T-helper 22 cell (primary cell): ENCODE results near the gene PRCC.
A peak's percentile ranks its signal among the peaks of the same experiment; 100 is the strongest.

Experiments used
- DNase-seq: peaks from one replicate; pipeline ENCODE4 v3.0.0-alpha.2; 2020; ENCODE audit warnings: low read depth

Gene PRCC, protein sequence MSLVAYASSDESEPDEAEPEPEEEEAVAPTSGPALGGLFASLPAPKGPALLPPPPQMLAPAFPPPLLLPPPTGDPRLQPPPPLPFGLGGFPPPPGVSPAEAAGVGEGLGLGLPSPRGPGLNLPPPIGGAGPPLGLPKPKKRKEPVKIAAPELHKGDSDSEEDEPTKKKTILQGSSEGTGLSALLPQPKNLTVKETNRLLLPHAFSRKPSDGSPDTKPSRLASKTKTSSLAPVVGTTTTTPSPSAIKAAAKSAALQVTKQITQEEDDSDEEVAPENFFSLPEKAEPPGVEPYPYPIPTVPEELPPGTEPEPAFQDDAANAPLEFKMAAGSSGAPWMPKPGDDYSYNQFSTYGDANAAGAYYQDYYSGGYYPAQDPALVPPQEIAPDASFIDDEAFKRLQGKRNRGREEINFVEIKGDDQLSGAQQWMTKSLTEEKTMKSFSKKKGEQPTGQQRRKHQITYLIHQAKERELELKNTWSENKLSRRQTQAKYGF

GRCh38 chr1:156767101-156767878, at the start of gene PRCC:
PRCC (plus strand) TSS chr1:156767535; CDS start chr1:156767772, 237 bp downstream.
- DNase-seq: peak; percentile 99

DNA sequence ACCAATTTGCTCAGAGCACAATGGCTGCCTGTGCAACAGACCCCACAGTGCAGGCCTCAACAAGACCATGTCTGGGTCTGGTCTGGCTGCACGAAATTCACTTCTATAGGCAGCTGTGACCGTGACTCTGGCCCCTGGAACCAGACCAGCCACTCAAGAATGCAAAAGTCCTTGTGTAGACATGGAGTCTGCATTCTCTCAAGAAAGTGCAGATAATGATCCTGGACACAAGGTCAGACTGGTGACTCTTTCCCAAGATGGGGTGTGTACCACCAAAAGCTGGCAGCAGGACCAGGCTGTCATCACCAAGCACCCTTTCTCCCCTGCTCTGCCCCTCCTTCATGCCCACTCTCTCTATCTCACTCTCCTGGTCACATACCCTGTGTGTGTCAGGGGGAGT, 46.2 kb upstream of the PRCC start:
- DNase-seq: no peak

DNA sequence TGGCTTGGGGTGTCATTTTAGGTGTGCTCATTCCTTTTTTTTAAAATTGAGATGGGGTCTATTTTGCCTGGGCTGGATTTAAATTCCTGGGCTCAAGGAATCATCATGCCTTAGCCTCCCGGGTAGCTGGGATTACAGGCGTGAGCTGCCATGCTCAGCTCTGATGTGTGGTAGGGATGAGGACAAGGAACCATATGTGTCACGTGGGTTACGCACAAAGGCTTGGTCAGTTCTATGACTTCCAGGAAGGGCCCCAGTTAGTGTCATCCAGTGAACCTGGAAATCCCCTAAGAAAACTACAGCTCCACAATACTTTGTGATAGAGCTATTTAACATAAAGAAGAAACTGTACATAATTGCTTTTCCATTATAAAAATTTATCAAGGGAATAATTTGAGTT, 45.8 kb upstream of the PRCC start:
- DNase-seq: no peak

DNA sequence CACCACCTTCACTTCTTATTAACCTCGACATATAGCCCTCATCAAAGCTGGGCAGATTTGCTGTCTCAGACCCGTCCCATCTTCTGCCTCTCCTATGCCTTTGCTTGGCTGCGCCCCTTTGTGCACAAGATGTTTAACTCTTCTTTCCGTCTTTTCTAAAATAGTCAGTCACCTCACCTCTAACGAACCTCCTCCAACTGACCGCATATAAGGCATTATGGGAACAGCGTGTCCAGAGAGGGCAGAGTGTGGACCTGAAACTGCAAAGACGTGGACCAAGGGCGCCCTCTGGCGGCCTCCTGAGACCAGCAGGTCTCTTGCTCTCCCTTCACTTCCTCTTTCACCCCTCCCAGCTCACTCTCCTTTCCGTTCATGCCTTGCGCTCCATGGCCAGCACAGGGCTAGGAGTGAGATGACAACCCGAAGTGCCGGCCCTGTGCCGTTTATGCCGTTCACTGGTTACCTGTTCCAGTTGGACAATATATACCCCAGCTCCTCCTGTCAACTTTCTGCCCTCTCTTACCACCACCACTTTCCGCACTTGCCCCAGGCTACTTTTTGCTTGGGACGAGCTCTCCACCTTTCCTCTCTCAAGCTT, 41.6 kb upstream of the PRCC start:
- peak; percentile 54 for DNase-seq

DNA sequence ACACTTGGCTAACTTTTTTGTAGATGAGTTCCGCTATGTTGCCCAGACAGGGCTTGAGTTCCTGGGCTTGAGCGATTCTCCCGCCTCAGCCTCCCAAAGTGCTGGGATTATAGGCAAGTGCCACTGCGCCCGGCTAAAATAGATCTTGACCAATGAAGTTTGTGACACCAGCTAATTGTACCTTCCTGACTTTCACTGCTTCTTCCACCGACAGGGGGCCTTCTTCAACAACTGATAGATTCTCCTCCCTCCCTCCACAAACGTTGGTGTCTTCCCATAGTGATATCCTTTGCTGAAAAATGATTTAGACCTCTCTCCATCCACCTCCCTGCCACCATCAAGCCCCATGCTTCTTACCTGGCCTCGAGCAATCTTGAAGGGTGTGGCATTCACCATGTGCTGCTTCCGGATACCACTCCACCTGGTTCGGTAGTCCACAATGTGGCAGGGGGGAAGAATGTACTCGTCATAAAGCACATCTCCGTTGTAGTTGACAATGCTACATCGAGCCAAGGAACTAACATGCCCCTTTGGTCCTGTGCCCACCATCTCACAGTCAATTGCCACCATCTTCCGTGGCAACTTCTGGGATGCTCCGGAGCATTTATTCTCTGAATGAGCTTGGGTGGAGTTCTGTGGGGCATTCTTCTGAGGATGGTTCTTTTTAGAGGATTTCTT, 40.6 kb upstream of the PRCC start:
- no peak for DNase-seq

- DNase-seq: no peak
Observed at GRCh38 chr1:156727492-156727891, 39.8 kb upstream of the PRCC start.

GRCh38 chr1:156727926-156728598, 39.3 kb upstream of the PRCC start, which contains the start of gene METTL25B:
METTL25B (plus strand) TSS chr1:156728469; CDS start chr1:156729105, 636 bp downstream.
- peak; percentile 60 for DNase-seq

GRCh38 chr1:156728599-156729462, 38.5 kb upstream of the PRCC start, which contains the start of gene ISG20L2:
ISG20L2 (minus strand) TSS chr1:156728766; CDS start chr1:156727652, 1,114 bp downstream.
- peak; percentile 95 for DNase-seq

- DNase-seq: no peak
Observed at GRCh38 chr1:156733989-156734584, 33.2 kb upstream of the PRCC start.

- no peak for DNase-seq
Observed at GRCh38 chr1:156738407-156738806, 28.9 kb upstream of the PRCC start.

DNA sequence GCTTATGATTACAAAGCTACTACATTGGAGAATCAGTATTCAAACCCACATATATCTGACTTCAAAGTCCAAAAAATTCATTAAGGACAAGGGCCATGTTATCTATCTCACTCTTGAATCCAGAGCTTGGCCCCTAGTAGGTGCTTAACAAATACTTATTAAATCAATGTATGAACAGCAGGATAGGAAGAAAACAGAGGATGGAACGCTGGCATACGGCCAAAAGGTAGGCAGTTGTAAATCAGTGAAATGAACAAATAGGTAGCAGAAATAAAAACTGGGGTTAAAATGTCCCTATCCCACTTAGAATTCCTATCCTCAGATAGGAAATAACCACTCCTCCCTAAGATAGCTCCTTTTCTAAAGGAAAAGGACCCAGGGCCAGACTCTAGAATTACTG, 28.4 kb upstream of the PRCC start:
- no peak for DNase-seq

DNA sequence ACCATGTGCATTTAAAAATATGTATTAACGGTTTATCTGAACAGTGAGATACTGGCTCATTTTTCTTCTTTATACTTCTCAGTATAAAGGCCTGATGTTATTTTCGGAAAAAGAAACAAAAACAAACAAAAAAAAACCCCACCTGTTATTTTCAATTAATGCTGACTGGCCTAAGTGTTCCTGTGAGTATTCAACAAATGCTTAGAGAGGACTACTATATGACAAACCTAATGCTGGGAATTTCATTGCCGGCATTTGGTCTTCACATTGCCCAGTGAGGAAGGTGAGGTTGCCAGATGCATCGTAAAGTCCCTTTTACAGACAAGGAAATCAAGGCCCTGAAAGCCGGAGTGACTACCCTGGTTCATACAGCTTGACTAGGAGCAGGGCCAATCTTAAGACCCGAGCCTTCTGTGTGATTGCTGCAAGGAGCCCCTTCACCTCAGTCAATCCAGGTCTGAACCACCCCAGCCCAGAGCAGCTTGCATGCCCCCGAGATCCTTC, 27.0 kb upstream of the PRCC start:
- DNase-seq: no peak

- peak; percentile 98 for DNase-seq
Observed at GRCh38 chr1:156740741-156741480, 26.4 kb upstream of the PRCC start, which contains the start of gene MRPL24. MRPL24 (minus strand) TSS chr1:156741088; CDS start chr1:156738704, 2,384 bp downstream.

- no peak for DNase-seq
Observed at GRCh38 chr1:156741481-156741983, 25.8 kb upstream of the PRCC start.

DNA sequence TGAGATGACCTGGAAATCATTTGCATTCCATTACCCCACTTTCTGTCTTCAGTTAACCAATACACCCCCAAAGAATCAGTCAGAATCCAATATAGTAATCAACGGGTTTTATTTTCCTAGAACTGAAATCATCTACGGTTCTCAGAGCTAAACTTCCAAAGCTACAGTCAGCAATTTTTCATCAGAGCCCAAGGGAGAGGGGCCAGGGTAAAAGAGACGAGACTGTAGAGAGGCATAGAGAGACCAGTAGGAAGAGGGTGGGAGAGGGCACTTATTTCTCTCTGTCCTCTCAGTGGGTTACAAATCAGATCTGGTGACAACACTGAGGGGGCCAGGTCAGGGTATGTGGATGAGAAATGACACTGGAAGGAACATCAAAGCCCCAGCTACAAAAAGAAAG, 25.3 kb upstream of the PRCC start:
- DNase-seq: no peak

- DNase-seq: no peak
Observed at GRCh38 chr1:156742801-156743200, 24.5 kb upstream of the PRCC start.

DNA sequence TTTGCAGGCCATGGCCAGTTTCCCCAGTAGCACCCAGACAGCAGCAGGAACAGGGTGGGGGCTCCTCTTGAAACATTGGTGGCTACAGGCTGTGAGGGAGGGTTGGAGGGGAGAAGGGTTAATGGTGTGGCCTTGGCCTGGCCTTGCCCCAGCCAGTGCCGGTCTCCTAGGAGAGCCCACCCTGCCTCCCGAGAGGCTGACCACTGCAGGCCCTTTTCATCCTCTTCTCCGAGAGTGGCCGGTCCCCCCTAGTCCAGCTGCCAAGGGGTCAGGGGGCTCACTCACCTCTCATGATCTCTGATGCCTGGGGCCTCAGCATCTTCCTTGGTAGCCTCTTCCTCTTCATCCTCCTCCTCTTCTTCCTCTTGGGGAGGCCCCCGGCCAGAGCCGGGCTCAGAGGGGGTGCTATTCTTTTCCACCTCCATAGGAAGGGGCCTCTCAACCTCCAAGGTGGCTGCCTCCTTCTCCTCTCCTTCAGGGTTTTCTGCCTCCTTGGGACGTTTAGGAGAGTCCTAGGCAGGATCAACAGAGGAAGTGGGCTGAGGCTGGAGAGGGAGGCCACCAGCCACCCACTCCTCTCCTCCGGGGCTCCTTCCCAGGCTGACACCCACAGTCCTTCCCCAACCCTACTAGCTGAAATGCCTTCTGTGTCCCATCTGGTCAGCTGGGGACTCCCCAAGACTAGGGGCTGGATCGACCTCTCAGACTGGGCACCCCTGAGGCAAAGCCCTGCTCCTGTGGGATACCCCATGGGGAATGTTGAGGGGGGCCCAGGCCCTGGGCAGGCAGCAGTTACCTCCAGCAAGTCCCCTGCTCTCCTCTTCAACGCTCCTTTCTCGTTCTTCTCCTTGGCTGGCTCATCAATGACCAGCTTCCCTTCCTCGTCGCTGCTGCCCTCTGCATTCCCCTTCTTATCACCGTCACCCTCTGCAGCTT, 23.7 kb upstream of the PRCC start:
- DNase-seq: no peak
